Measurements from ENCODE around the gene ERO1B. TPM values are rescaled to one million over a fixed set of nuclear protein-coding genes. Genes with fewer than 3 reads are reported as not detected.

Gene ERO1B
- total RNA-seq, 2 experiments from 2014 or later, result 7.0 to 11.0 TPM

DNA sequence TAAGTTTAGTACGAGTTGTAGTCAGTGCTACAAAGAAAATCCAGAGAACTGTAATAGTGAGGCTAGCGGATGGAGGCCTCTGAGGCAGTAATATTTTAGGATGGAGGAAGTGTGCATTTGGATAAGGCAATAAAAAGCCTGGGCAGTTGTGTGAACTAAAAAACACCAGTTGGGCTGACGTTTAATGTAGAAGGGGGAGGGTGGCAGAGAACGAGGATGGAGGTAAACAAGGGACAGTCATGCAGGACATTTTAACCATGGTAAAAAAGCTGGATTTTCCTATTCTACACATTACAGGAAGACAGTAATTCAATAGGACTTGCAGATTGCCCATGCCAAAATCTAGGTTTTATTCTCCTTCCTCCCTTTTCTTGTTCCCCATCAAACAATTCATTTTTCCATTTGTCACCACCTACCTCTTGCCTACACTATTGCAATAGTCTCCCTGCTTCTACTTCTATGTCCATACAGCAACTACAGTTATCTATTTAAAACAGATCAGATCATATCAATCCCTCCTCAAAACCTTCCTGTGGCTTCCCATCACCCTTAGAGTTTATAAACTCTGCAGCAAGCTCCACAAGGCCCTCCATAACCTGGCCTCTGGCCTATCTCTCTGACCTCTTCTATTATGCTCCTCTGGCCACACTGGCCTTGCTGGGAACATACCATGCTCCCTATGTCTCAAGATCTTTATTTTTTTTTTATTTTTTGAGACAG, 27.7 kb downstream of the ERO1B start:
- H3K4me2 ChIP-seq (ENCODE audit: low read length), result no peak overlapping the region
- H3K9me2 ChIP-seq (ENCODE audit: insufficient read depth, low read length), result no peaks in the 10 kb centered on the region
- no TSS peak for BruUV-seq (replicated peaks)
- TF ChIP-seq CTCF (conservative IDR thresholded peaks at IDR 0.05; ENCODE audit: low read length) (no peak), EZH2phosphoT487 (IDR thresholded peaks at IDR 0.05; ENCODE audit: borderline replicate concordance, low read depth, low read length) (no peak)
- H3K9me3 ChIP-seq (ENCODE audit: low read length), result peaks cover 10% of the 10 kb centered on the region; the same call in 1 of the 2 replicates
- CTCF ChIA-PET (ENCODE audit: unreplicated experiment), result no interaction called here
- H2AFZ ChIP-seq (ENCODE audit: low read length), result no peak overlapping the region
- POLR2A ChIA-PET, result no interaction called here
- intact Hi-C loops (cut with micrococcal nuclease; ENCODE audit: unreplicated experiment), result no loop called here
- H3K4me3 ChIP-seq (ENCODE audit: low read depth, low read length, poor library complexity, severe bottlenecking), result no peak overlapping the region
- H4K20me1 ChIP-seq (ENCODE audit: insufficient read depth, low read length), result no peaks in the 10 kb centered on the region
- no peak for DNase-seq (ENCODE audit: low spot score)
- H3K79me2 ChIP-seq (ENCODE audit: insufficient read depth, low read depth, low read length), result no peaks in the 10 kb centered on the region
- H3K36me3 ChIP-seq (ENCODE audit: insufficient read depth, low read length), result peaks cover 5% of the 10 kb centered on the region; the same call in 1 of the 2 replicates
- H3K4me1 ChIP-seq (ENCODE audit: insufficient read depth, low read length, poor library complexity, severe bottlenecking), result peaks cover 9% of the 10 kb centered on the region
- H3K27ac ChIP-seq (ENCODE audit: low read depth, low read length, poor library complexity, severe bottlenecking), result no peak overlapping the region

GRCh38 chr1:236253119-236253518, 28.6 kb downstream of the ERO1B start:
- no peak for DNase-seq (ENCODE audit: low spot score)

More at GRCh38 chr1:236253119-236253518, 28.6 kb downstream of the ERO1B start:
- ChIA-PET CTCF (ENCODE audit: unreplicated experiment) (no interaction called here), POLR2A (interaction anchor here (0.9 to 1.0 kb wide), 2 partner anchors 28 to 31 kb away, joined by 3 read pairs; no protein-coding TSS in a partner anchor)
- Histone ChIP-seq H3K9me3 (ENCODE audit: low read length) (peaks cover 4% of the 10 kb centered on the region; the same call in 1 of the 2 replicates), H3K79me2 (ENCODE audit: insufficient read depth, low read depth, low read length) (no peaks in the 10 kb centered on the region), H3K4me2 (ENCODE audit: low read length) (no peak overlapping the region), H4K20me1 (ENCODE audit: insufficient read depth, low read length) (no peaks in the 10 kb centered on the region), H3K4me1 (ENCODE audit: insufficient read depth, low read length, poor library complexity, severe bottlenecking) (peaks cover 9% of the 10 kb centered on the region), H2AFZ (ENCODE audit: low read length) (no peak overlapping the region), H3K4me3 (ENCODE audit: low read depth, low read length, poor library complexity, severe bottlenecking) (no peak overlapping the region), H3K9me2 (ENCODE audit: insufficient read depth, low read length) (no peaks in the 10 kb centered on the region), H3K27ac (ENCODE audit: low read depth, low read length, poor library complexity, severe bottlenecking) (no peak overlapping the region), H3K36me3 (ENCODE audit: insufficient read depth, low read length) (peaks cover 5% of the 10 kb centered on the region; the same call in 1 of the 2 replicates)
- TF ChIP-seq CTCF (conservative IDR thresholded peaks at IDR 0.05; ENCODE audit: low read length), result no peak
- TF ChIP-seq EZH2phosphoT487 (IDR thresholded peaks at IDR 0.05; ENCODE audit: borderline replicate concordance, low read depth, low read length), result no peak
- intact Hi-C loops (cut with micrococcal nuclease; ENCODE audit: unreplicated experiment), result no loop called here
- BruUV-seq (replicated peaks), result no TSS peak

Measured in OCI-LY7 (cell line).